Activated naive CD4-positive, alpha-beta T cell treated with anti-CD3 and anti-CD28 coated beads, Interleukin-2, amount 50 U/mL, for 24 hours (primary cell): ENCODE measurements around the gene SBK1.
"Not testable (repeated sequence)": the region's sequence is repeated elsewhere in the genome, so short reads cannot be mapped to it uniquely, and the experiment has no call there.

Experiments used
- H3K27ac Mint-ChIP-seq: one replicate; pipeline ENCODE4 v1.8.0; 2021; ENCODE audit warnings: mild to moderate bottlenecking, mixed read lengths
- H3K27me3 Mint-ChIP-seq: one replicate; pipeline ENCODE4 v1.8.0; 2021; ENCODE audit warnings: mixed read lengths
- H3K36me3 Mint-ChIP-seq: one replicate; pipeline ENCODE4 v1.8.0; 2021; ENCODE audit warnings: mixed read lengths
- H3K4me1 Mint-ChIP-seq: one replicate; pipeline ENCODE4 v1.8.0; 2021; ENCODE audit warnings: mixed read lengths
- H3K4me3 Mint-ChIP-seq: one replicate; pipeline ENCODE4 v1.8.0; 2021; ENCODE audit warnings: mild to moderate bottlenecking, mixed read lengths
- H3K9me3 Mint-ChIP-seq: one replicate; pipeline ENCODE4 v1.8.0; 2021; ENCODE audit warnings: mixed read lengths

The SBK1 gene

DNA sequence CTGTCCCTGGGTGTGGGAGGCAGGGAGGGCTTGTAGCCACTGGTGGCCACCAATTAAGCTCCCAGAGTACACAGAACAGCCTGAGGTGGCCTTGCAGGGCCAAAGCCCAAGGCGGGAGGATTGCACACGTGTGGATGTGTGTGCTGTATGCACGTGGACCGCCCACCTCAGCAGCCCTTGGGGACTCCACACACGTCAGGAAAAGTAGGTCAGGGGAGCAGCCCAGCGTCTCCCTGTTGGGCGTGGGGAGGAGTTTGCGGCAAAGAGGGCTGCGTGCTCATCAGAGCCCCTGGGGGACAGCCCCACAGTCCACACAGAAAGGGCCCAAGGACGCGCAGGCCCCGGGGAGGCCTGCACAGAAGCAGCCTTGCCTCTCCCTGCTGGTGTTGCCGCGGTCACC is 19.6 kb downstream of the SBK1 start:
- H3K27me3 Mint-ChIP-seq = no peaks in the 10 kb centered on the region
- peaks cover 5% of the 10 kb centered on the region for H3K36me3 Mint-ChIP-seq
- H3K9me3 Mint-ChIP-seq = no peaks in the 10 kb centered on the region
- no peak overlapping the region for H3K27ac Mint-ChIP-seq
- no peak overlapping the region for H3K4me3 Mint-ChIP-seq
- peaks cover 69% of the 10 kb centered on the region for H3K4me1 Mint-ChIP-seq

DNA sequence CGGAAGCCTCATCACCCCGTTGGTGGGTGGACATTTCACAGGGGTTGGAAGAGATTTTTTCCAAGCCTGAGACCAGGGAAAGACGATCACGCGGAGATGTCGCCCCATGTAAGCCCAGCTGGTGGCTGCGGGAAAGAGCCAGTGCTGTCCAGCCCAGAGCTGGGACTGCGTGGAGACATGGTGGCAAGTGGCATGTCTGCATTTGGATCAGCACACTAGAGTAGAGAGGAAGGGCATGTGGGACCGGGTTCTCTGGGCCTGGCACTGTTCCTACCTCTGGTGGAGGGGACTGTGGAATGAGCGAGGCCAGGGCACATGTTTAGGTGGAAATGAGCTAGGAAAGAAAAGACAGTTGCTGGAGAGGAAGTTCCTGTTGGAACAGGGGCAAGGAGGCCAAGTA is 20.0 kb downstream of the SBK1 start:
- Mint-ChIP-seq H3K9me3 (no peaks in the 10 kb centered on the region), H3K36me3 (peaks cover 5% of the 10 kb centered on the region), H3K4me3 (no peak overlapping the region), H3K4me1 (peaks cover 70% of the 10 kb centered on the region), H3K27ac (peak overlapping the region; percentile 84), H3K27me3 (no peaks in the 10 kb centered on the region)

DNA sequence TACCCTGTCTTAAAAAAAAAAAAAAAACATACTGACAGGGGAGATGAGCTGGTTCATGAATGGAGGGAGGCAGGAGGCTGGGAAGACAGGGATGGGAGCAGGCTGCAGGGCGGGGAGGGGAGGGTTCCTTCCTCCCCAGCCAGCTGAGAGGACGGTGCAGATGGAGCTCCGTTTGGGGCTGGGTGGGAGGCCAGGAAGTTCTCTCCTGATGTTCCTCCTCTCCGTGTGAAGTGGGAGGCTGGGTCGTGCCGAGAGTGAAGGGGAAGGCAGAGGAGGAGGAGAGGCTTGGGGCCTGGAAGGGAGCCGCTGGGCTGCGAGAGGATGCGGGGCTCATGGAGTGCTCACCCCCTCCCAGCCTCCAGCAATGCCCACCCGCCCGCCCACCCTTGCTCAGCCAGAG is 21.3 kb downstream of the SBK1 start:
- H3K27me3 Mint-ChIP-seq = no peaks in the 10 kb centered on the region
- H3K27ac Mint-ChIP-seq = no peak overlapping the region
- peaks cover 67% of the 10 kb centered on the region for H3K4me1 Mint-ChIP-seq

DNA sequence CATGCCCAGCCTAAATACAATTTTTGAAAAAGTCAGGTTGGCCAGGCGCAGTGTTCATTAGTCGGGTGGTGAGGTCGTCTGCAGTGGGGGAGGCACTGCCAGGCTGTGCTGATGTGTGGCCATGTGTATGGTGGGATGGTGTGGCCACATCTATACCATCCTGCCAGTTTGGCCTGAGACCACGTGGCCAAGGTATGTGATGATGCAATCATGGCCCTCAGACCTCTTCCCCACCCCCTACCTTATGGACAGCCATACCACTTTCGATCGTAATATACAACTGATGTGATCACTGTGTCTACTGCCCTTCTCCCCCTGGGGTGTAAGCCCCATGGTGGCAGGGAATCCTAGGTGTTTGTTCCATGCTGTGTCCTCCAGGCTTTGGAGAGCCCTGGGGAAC is 23.7 kb downstream of the SBK1 start:
- no peak overlapping the region for H3K27ac Mint-ChIP-seq
- peaks cover 42% of the 10 kb centered on the region for H3K4me1 Mint-ChIP-seq
- no peaks in the 10 kb centered on the region for H3K27me3 Mint-ChIP-seq
- H3K9me3 Mint-ChIP-seq = no peaks in the 10 kb centered on the region
- no peak overlapping the region for H3K4me3 Mint-ChIP-seq
- H3K36me3 Mint-ChIP-seq = peaks cover 7% of the 10 kb centered on the region

More for the DNA sequence above, 21.3 kb downstream of the SBK1 start:
- Mint-ChIP-seq H3K36me3 (peaks cover 8% of the 10 kb centered on the region), H3K9me3 (no peaks in the 10 kb centered on the region), H3K4me3 (no peak overlapping the region)

DNA sequence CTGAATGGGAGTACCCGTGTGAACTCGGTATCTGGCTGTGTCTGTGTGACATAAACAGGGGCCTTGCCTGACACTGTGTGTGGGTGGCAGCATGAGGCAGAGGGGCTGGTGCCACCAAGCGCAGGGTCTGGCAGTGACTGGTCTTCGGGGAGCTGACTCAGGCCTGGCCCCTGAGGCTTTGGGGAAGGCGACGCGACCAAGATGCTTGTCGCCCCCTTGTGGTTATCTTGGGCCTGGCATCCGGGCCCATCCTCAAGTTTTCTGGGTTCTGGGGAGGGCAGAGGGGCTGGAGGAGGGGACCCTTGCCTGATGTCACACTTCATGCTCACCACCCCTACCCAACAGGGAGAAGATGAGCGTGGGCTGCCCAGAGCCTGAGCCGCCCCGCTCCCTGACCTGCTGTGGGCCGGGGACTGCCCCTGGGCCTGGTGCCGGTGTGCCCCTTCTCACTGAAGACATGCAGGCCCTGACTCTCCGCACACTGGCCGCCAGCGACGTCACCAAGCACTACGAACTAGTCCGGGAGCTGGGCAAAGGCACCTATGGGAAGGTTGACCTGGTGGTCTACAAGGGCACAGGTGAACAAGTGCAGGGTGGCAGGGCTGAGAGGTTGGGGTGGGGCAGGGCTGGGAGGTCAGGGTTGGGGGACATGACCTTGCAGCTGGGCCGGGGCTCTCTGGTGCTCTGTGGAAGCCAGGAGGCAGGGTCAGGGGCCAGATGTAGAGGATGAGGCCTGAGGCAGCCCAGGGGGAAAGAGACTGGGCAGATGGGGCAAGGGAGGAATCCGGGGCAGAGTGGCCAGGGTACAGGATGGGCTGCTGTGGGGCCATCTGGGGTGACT is 24.9 kb downstream of the SBK1 start:
- peaks cover 7% of the 10 kb centered on the region for H3K36me3 Mint-ChIP-seq
- peaks cover 30% of the 10 kb centered on the region for H3K4me1 Mint-ChIP-seq
- no peaks in the 10 kb centered on the region for H3K9me3 Mint-ChIP-seq
- H3K4me3 Mint-ChIP-seq = peak overlapping the region; percentile 11
- H3K27ac Mint-ChIP-seq = no peak overlapping the region
- H3K27me3 Mint-ChIP-seq = no peaks in the 10 kb centered on the region

DNA sequence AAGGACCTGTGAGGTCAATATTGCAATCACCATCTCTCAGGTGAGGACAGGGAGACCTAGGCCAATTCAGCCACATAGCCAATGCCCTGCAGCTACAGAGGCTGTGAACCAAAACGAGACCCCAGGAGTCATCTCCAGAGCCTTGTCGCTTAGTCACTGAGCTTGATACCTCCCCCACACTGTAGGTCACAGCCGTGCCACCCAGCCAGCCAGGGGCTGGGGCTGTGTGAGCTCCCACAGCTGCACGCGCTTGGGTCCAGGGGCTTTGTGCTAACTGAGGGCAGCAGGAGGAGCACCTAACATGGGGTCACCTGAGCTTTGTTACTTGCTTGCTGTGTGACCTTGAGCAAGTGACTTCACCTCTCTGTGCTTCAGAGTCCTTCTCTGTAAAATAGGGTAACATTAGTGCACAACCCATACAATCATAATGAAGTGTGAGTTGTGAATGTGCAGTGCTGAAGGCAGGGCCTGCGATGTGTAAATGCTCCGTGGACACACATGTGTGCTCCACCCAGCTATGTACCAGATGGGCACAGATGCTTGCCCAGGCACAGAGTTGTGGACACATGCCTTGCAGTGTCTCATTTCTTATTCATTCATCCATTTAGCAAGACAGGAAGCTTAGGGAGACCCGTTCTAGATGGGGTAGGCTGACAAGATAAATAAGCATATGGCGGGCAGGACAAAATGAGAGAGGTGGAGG is 25.9 kb downstream of the SBK1 start:
- Mint-ChIP-seq H3K4me1 (peaks cover 26% of the 10 kb centered on the region), H3K27me3 (no peaks in the 10 kb centered on the region), H3K4me3 (no peak overlapping the region), H3K36me3 (peaks cover 7% of the 10 kb centered on the region), H3K9me3 (no peaks in the 10 kb centered on the region), H3K27ac (peak overlapping the region; percentile 68)

DNA sequence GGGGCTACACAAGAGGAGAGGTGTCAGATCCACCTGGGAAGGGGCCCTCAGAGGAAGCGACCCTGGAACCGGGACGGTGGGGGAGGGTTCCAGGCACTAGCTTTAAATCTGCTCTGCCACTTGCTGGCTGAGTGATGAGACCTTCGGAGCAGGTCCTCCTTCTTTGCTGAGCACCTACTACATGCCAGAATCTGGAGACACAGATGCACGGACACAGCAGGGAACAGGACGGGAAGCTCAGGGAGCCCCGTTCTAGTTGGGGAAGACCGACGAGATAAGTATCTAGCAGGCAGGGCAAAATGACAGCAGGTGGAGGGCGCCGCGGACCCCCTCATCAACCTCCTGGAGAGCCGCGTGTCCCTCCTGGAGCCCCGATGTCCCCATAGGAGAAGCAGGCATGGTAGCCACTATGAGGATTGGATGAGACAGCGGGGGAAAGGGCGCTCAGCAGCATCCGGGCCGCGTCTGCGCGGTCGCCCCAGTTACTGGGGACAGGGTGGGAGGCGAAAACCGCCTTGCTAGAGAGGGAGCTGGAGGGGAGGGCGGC is 27.2 kb downstream of the SBK1 start:
- H3K4me3 Mint-ChIP-seq = no peak overlapping the region
- H3K4me1 Mint-ChIP-seq = peaks cover 16% of the 10 kb centered on the region
- H3K36me3 Mint-ChIP-seq = peaks cover 7% of the 10 kb centered on the region
- H3K9me3 Mint-ChIP-seq = no peaks in the 10 kb centered on the region
- no peak overlapping the region for H3K27ac Mint-ChIP-seq
- no peaks in the 10 kb centered on the region for H3K27me3 Mint-ChIP-seq

DNA sequence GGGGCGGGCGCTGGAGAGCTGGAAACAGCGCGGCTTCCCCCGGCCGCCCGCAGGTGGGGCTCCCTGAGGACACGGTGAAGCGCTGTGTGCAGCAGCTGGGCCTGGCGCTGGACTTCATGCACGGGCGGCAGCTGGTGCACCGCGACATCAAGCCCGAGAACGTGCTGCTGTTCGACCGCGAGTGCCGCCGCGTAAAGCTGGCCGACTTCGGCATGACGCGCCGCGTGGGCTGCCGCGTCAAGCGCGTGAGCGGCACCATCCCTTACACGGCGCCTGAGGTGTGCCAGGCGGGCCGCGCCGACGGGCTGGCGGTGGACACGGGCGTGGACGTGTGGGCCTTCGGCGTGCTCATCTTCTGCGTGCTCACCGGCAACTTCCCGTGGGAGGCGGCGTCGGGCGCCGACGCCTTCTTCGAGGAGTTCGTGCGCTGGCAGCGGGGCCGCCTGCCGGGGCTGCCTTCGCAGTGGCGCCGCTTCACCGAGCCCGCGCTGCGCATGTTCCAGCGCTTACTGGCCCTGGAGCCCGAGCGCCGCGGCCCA is 27.8 kb downstream of the SBK1 start:
- Mint-ChIP-seq H3K4me3 (no peak overlapping the region), H3K9me3 (no peaks in the 10 kb centered on the region), H3K27ac (no peak overlapping the region)

DNA sequence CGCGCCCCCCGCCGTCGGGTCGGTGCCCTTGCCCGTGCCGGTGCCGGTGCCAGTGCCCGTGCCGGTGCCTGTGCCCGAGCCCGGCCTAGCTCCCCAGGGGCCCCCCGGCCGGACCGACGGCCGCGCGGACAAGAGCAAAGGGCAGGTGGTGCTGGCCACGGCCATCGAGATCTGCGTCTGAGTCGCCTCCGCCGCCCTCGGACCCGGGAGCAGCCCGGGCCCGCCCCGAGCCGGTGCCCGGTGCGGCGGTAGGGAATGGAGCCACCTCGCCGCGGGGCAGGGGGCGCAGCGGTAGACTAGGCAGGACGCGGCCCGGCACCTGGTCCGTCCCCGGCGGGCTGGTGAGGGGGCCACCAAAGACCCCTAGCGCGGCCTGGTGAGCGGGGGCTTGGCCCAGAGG is 28.4 kb downstream of the SBK1 start:
- Mint-ChIP-seq H3K4me1 (peaks cover 10% of the 10 kb centered on the region), H3K4me3 (no peak overlapping the region), H3K36me3 (peaks cover 5% of the 10 kb centered on the region), H3K9me3 (no peaks in the 10 kb centered on the region), H3K27ac (no peak overlapping the region), H3K27me3 (no peaks in the 10 kb centered on the region)

More for the DNA sequence above, 27.8 kb downstream of the SBK1 start:
- Mint-ChIP-seq H3K4me1 (peaks cover 13% of the 10 kb centered on the region), H3K36me3 (peaks cover 6% of the 10 kb centered on the region), H3K27me3 (no peaks in the 10 kb centered on the region)

DNA sequence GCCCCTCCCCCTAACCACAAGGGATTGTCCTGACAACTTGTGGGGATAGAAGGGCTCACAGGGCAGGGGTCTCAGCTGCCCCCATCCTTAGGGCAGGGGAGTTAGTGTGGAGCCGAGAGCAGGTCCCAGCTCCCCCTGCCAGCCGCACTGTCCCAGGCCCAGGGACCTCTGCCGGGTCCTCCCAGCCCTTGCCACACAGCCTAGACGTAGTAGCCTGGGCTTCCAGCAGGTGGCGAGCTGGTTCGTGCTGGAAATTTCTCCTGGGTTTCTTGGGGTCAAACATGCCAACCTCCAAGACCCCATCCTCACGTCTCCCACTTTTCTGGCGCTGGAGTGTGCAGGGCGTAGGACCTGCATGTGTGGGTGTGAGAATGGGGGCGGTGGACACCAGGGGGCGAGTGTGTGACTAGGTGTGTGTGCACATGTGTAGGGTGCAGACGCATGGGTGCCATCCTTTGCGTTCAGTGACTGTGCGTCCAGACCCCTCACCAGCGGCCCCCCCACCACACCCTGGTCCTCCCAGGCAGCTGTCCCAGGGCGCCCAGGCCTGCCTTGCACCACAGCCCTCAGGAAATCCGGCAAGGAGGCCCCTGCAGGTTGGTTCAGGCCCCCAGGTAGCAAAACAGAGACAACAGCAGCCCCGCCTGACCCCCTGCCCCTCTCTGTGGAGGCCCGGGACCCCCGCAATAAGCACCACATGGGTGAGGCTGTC is 29.5 kb downstream of the SBK1 start:
- Mint-ChIP-seq H3K4me1 (peaks cover 10% of the 10 kb centered on the region), H3K27ac (no peak overlapping the region), H3K9me3 (no peaks in the 10 kb centered on the region), H3K4me3 (no peak overlapping the region), H3K27me3 (no peaks in the 10 kb centered on the region), H3K36me3 (peaks cover 5% of the 10 kb centered on the region)

DNA sequence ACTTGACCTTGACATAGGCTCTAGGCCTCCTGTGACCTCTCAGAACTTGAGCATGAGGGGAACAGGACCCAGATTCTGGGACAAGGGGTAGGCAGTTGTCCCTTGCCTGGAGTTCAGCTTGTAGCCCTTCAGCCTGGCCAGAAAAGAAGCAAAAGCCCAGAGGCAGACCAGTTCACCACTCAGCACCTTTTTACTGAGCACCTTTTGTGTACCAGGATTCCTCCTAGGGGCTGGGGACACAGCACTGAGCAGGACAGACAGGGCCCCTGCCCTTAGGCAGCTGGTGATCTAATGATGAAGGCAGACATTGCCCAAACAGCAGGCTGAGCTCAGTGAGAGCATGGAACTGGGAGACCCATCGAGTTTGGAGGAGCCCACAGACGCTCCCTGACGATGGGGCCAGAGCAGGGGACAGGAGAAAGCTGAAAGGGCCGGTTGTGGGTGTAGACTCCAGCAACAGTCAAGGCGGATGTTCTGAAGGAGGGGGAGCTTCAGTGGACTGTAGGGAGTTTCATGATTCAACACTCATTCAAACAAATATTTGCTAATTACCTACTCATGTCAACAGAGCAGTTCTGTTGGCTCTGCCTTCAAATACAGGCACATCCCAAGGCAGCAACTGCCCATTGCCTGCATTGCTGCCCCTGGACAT is 32.0 kb downstream of the SBK1 start:
- Mint-ChIP-seq H3K36me3 (peaks cover 1% of the 10 kb centered on the region), H3K9me3 (no peaks in the 10 kb centered on the region), H3K4me3 (no peak overlapping the region), H3K27ac (peak overlapping the region; percentile 41), H3K4me1 (peaks cover 7% of the 10 kb centered on the region), H3K27me3 (no peaks in the 10 kb centered on the region)

DNA sequence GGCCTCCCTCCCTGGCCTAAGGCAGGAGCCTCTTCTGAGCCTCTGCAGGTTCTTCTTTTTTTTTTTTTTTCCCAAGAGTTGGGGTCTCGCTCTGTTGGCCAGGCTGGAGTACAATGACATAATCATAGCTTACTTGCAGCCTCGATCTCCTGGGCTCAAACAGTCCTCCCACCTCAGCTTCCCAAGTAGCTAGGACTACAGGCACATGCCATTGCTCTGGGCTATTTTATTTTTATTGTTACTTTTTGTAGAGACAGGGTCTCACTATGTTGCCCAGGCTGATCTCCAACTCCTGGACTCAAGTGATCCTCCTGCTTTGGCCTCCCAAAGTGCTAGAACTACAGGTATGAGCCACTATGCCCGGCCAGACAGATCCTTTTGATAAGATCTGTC is 32.6 kb downstream of the SBK1 start:
- no peaks in the 10 kb centered on the region for H3K9me3 Mint-ChIP-seq

DNA sequence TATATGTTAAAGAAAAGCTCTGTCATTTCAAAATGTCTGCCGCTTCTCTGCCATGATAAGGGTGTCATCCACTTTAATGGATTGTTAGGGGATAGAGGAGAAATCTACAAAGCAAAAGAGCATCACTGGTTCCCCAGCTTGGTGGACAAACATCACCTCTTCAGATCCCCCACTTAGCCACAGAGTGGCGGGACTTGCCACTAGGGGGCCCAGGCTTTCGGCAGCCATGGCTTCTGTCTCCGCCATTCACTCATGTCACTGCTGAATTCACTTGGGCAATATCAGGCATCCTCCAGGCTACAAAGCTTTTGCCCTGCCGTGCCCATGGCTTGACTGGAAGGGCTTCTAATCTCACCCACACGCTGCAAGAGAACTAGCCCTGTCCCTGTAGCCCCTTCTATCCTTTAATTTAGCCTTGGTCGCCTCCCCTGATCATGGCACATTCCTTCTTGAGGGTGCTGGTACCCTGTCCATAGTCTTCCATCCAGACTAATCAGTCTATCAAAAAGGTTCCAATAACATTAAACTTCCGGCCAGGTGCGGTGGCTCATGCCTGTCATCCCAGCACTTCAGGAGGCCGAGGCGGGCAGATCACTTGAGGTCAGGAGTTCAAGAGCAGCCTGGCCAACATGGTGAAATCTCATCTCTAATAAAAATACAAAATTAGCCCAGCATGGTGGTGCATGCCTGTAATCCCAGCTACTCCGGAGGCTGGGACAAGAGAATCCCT is 34.7 kb downstream of the SBK1 start:
- H3K4me1 Mint-ChIP-seq = peaks cover 7% of the 10 kb centered on the region
- H3K27ac Mint-ChIP-seq = no peak overlapping the region
- H3K36me3 Mint-ChIP-seq = no peaks in the 10 kb centered on the region
- H3K4me3 Mint-ChIP-seq = no peak overlapping the region
- no peaks in the 10 kb centered on the region for H3K9me3 Mint-ChIP-seq
- H3K27me3 Mint-ChIP-seq = no peaks in the 10 kb centered on the region

More for the DNA sequence above, 32.6 kb downstream of the SBK1 start:
- Mint-ChIP-seq H3K36me3 (no peaks in the 10 kb centered on the region), H3K4me1 (peaks cover 7% of the 10 kb centered on the region), H3K27me3 (no peaks in the 10 kb centered on the region), H3K4me3 (no peak overlapping the region), H3K27ac (no peak overlapping the region)

DNA sequence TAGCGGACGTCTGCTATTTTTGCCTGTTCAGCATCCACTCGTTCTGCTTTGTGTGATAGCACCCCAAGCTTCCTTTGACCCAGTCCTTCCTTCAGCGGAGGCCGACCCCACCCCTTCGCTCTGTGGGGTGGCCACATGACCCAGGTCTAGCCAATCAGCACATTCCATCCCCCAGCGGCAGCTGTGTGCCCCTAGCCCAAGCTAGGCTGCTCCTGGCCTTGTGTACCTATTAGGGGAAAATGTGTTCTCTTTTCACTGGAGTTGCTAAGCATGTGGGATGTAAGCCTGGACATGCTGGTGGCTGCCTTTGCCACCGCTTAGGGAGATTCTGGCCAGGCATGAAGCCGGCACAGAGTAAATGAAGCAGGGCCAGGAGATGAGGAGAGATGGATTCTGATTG is 37.9 kb downstream of the SBK1 start:
- H3K27me3 Mint-ChIP-seq, H3K4me3 Mint-ChIP-seq, H3K27ac Mint-ChIP-seq, H3K9me3 Mint-ChIP-seq, H3K4me1 Mint-ChIP-seq, H3K36me3 Mint-ChIP-seq: not testable (repeated sequence)
